Tibial nerve (tissue), 4 donors: ENCODE data around the gene RNASE8.

ENCODE experiments used
- EP300 ChIP-seq, 2 donors: sonication (generic); formaldehyde crosslinking; IDR thresholded peaks; one replicate each; pipeline ENCODE4 v1.6.1; 2017; ENCODE audit warnings: antibody characterized with exemption in 2 of 2, mild to moderate bottlenecking in 1 of 2
- TF ChIP-seq, protein P1 (sequence below), 5 experiments: fragments of 200-600 bp in 3 of 5; fragments of 450-650 bp in 2 of 5; sonication (generic) in 3 of 5; IDR thresholded peaks; one replicate each; pipeline ENCODE4 v1.5.1; 2016 to 2019; ENCODE audit warnings: antibody characterized with exemption in 5 of 5, mild to moderate bottlenecking in 3 of 5, moderate library complexity in 2 of 5

DNA sequence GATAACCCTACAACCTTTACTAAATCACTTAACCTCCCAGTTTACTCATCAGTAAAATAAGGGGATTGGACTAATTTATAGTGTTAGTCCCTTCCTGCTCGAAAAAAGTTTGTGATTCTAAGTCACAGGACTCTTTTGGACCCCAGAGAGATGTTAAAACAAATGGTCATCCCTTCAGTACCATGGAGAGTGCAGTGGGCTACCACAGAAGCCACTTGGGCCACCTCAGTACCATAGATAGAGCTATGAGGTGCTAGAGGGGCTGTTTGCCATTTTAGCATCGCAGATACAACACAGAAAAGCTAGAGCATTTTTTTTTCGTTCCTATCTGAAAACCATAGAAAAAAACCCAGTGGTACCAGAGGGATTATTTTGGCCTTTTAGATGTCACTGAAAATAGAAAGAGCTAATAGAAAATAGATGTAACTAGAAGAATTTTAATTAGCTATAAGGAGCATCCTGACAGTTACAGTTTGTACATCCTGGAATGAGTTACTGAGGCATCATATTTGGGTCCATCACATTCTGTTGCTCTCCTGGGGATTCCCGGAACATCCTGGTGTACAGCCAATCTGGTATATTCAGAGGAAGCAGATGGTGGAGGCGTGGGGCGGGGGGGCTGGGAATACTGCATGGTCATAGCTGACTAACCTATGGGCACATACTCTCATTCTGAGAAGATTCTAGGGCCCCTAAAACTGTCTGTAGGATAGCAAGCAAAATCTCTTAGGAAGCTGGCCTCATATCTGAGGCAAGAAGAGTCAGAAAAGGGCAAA lies 38.0 kb downstream of the RNASE8 start:
- TF ChIP-seq, protein P1, sequence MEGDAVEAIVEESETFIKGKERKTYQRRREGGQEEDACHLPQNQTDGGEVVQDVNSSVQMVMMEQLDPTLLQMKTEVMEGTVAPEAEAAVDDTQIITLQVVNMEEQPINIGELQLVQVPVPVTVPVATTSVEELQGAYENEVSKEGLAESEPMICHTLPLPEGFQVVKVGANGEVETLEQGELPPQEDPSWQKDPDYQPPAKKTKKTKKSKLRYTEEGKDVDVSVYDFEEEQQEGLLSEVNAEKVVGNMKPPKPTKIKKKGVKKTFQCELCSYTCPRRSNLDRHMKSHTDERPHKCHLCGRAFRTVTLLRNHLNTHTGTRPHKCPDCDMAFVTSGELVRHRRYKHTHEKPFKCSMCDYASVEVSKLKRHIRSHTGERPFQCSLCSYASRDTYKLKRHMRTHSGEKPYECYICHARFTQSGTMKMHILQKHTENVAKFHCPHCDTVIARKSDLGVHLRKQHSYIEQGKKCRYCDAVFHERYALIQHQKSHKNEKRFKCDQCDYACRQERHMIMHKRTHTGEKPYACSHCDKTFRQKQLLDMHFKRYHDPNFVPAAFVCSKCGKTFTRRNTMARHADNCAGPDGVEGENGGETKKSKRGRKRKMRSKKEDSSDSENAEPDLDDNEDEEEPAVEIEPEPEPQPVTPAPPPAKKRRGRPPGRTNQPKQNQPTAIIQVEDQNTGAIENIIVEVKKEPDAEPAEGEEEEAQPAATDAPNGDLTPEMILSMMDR (IDR thresholded peaks at IDR 0.05), result no peak
- no peak for TF ChIP-seq EP300 (IDR thresholded peaks at IDR 0.05)
